Neural cell (in vitro differentiated cells): ENCODE data around the gene LACTBL1.

ENCODE experiments used
- CTCF ChIP-seq: fragments of 450-650 bp; IDR thresholded peaks from 2 replicates; pipeline ENCODE4 v1.5.1; 2014; ENCODE audit warnings: antibody characterized with exemption, mild to moderate bottlenecking, moderate library complexity; ENCODE audit not compliant: poor library complexity, severe bottlenecking
- EP300 ChIP-seq: fragments of 450-650 bp; conservative IDR thresholded peaks from 2 replicates; pipeline ENCODE4 v1.6.1; 2014; ENCODE audit warnings: antibody characterized with exemption, mild to moderate bottlenecking, moderate library complexity; ENCODE audit not compliant: poor library complexity, severe bottlenecking
- EZH2 ChIP-seq: fragments of 200-600, 300-800 bp; shearing (Covaris generic), sonication (generic); IDR thresholded peaks from 2 replicates; pipeline ENCODE4 v1.6.1; 2014; ENCODE audit warnings: antibody characterized with exemption, low read length, borderline replicate concordance, mild to moderate bottlenecking; ENCODE audit not compliant: insufficient read depth, poor library complexity, severe bottlenecking
- MXI1 ChIP-seq: fragments of 450-650 bp; conservative IDR thresholded peaks from 2 replicates; pipeline ENCODE4 v1.6.1; 2014; ENCODE audit warnings: antibody characterized with exemption, mild to moderate bottlenecking; ENCODE audit not compliant: poor library complexity, severe bottlenecking
- POLR2AphosphoS5 ChIP-seq: IDR thresholded peaks from 2 replicates; pipeline ENCODE4 v1.6.1; 2012
- SMC3 ChIP-seq: fragments of 450-650 bp; conservative IDR thresholded peaks from 2 replicates; pipeline ENCODE4 v1.6.1; 2014; ENCODE audit warnings: antibody characterized with exemption, mild to moderate bottlenecking, moderate library complexity; ENCODE audit not compliant: poor library complexity
- TAF1 ChIP-seq: IDR thresholded peaks from 2 replicates; pipeline ENCODE4 v1.6.1; 2012; ENCODE audit warnings: low read depth
- TF ChIP-seq, protein P1 (sequence below): IDR thresholded peaks from 2 replicates; pipeline ENCODE4 v1.6.1; 2012; ENCODE audit warnings: borderline replicate concordance

GRCh38 chr1:22953057-22953739, 19.5 kb downstream of the LACTBL1 start:
- TF ChIP-seq CTCF (no peak), EZH2 (no peak), POLR2AphosphoS5 (no peak), EP300 (no peak), TAF1 (no peak), MXI1 (no peak), SMC3 (no peak)
- TF ChIP-seq, protein P1, sequence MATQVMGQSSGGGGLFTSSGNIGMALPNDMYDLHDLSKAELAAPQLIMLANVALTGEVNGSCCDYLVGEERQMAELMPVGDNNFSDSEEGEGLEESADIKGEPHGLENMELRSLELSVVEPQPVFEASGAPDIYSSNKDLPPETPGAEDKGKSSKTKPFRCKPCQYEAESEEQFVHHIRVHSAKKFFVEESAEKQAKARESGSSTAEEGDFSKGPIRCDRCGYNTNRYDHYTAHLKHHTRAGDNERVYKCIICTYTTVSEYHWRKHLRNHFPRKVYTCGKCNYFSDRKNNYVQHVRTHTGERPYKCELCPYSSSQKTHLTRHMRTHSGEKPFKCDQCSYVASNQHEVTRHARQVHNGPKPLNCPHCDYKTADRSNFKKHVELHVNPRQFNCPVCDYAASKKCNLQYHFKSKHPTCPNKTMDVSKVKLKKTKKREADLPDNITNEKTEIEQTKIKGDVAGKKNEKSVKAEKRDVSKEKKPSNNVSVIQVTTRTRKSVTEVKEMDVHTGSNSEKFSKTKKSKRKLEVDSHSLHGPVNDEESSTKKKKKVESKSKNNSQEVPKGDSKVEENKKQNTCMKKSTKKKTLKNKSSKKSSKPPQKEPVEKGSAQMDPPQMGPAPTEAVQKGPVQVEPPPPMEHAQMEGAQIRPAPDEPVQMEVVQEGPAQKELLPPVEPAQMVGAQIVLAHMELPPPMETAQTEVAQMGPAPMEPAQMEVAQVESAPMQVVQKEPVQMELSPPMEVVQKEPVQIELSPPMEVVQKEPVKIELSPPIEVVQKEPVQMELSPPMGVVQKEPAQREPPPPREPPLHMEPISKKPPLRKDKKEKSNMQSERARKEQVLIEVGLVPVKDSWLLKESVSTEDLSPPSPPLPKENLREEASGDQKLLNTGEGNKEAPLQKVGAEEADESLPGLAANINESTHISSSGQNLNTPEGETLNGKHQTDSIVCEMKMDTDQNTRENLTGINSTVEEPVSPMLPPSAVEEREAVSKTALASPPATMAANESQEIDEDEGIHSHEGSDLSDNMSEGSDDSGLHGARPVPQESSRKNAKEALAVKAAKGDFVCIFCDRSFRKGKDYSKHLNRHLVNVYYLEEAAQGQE, result no peak
